ENCODE measurements around the gene ITM2C.

The ITM2C gene

GRCh38 chr2:230863442-230864121 is 1.2 kb upstream of the ITM2C start:
- TF ChIP-seq NFIC (IDR thresholded peaks at IDR 0.05) (peak; percentile 73), TCF12 (IDR thresholded peaks at IDR 0.05; ENCODE audit: low read depth) (no peak)

GRCh38 chr2:230864122-230864604 is 579 bp upstream of the ITM2C start:
- TF ChIP-seq TAF1 (IDR thresholded peaks at IDR 0.05; ENCODE audit: low read depth) (no peak), NFIC (IDR thresholded peaks at IDR 0.05) (0 out of 2 replicates have a peak, but pooled peaks have one; percentile 24)

GRCh38 chr2:230865307-230865765 is 594 bp downstream of the ITM2C start:
- TF ChIP-seq RAD21 (IDR thresholded peaks at IDR 0.05; ENCODE audit: low read depth): no peak
- TF ChIP-seq FOXM1 (IDR thresholded peaks at IDR 0.05; ENCODE audit: borderline replicate concordance, low read depth): no peak
- TF ChIP-seq CEBPB (IDR thresholded peaks at IDR 0.05): no peak
- no peak for TF ChIP-seq MAX (IDR thresholded peaks at IDR 0.05)
- no peak for TF ChIP-seq EP300 (IDR thresholded peaks at IDR 0.05; ENCODE audit: borderline replicate concordance)
- TF ChIP-seq ZBTB7A (IDR thresholded peaks at IDR 0.05; ENCODE audit: low read depth): 0 out of 2 replicates have a peak, but pooled peaks have one; percentile 3
- TF ChIP-seq TCF12 (IDR thresholded peaks at IDR 0.05; ENCODE audit: low read depth): no peak

GRCh38 chr2:230865766-230866755 is 1.3 kb downstream of the ITM2C start:
- TF ChIP-seq CEBPB (IDR thresholded peaks at IDR 0.05): no peak
- peak; percentile 59; the same call in 1 of the 2 replicates for TF ChIP-seq ZBTB7A (IDR thresholded peaks at IDR 0.05; ENCODE audit: low read depth)
- peak; percentile 26; the same call in 1 of the 2 replicates for TF ChIP-seq NFIC (IDR thresholded peaks at IDR 0.05)
- TF ChIP-seq EP300 (IDR thresholded peaks at IDR 0.05; ENCODE audit: borderline replicate concordance): peak; percentile 33; the same call in 1 of the 2 replicates
- no peak for TF ChIP-seq YY1 (IDR thresholded peaks at IDR 0.05; ENCODE audit: low read depth)
- TF ChIP-seq RAD21 (IDR thresholded peaks at IDR 0.05; ENCODE audit: low read depth): no peak
- TF ChIP-seq TCF12 (IDR thresholded peaks at IDR 0.05; ENCODE audit: low read depth): 0 out of 2 replicates have a peak, but pooled peaks have one; percentile 47
- TF ChIP-seq TEAD4 (IDR thresholded peaks at IDR 0.05): no peak
- no peak for TF ChIP-seq EGR1 (IDR thresholded peaks at IDR 0.05)
- 0 out of 2 replicates have a peak, but pooled peaks have one; percentile 34 for TF ChIP-seq MAX (IDR thresholded peaks at IDR 0.05)

- TF ChIP-seq YY1 (IDR thresholded peaks at IDR 0.05; ENCODE audit: low read depth): peak; percentile 40; the same call in 1 of the 2 replicates
- TF ChIP-seq NFIC (IDR thresholded peaks at IDR 0.05): peak; percentile 94
- TF ChIP-seq USF1 (IDR thresholded peaks at IDR 0.05): no peak
- TF ChIP-seq TCF12 (IDR thresholded peaks at IDR 0.05; ENCODE audit: low read depth): peak; percentile 61; the same call in 1 of the 2 replicates
Observed at GRCh38 chr2:230866756-230867523, 2.2 kb downstream of the ITM2C start.

GRCh38 chr2:230868161-230868946 is 3.6 kb downstream of the ITM2C start:
- TF ChIP-seq FOXM1 (IDR thresholded peaks at IDR 0.05; ENCODE audit: borderline replicate concordance, low read depth) (no peak), EP300 (IDR thresholded peaks at IDR 0.05; ENCODE audit: borderline replicate concordance) (no peak; the same call in 1 of the 2 replicates), TCF12 (IDR thresholded peaks at IDR 0.05; ENCODE audit: low read depth) (peak; percentile 24; the same call in 1 of the 2 replicates), CREB1 (IDR thresholded peaks at IDR 0.05; ENCODE audit: low read depth) (no peak), TAF1 (IDR thresholded peaks at IDR 0.05; ENCODE audit: low read depth) (no peak), NFIC (IDR thresholded peaks at IDR 0.05) (no peak; the same call in 1 of the 2 replicates), ZBTB7A (IDR thresholded peaks at IDR 0.05; ENCODE audit: low read depth) (peak; percentile 39; the same call in 1 of the 2 replicates), TEAD4 (IDR thresholded peaks at IDR 0.05) (peak; percentile 79), CEBPB (IDR thresholded peaks at IDR 0.05) (no peak)

- TF ChIP-seq USF1 (IDR thresholded peaks at IDR 0.05) (no peak), EGR1 (IDR thresholded peaks at IDR 0.05) (no peak), RAD21 (IDR thresholded peaks at IDR 0.05; ENCODE audit: low read depth) (no peak), ZBTB7A (IDR thresholded peaks at IDR 0.05; ENCODE audit: low read depth) (no peak), EP300 (IDR thresholded peaks at IDR 0.05; ENCODE audit: borderline replicate concordance) (no peak), REST (IDR thresholded peaks at IDR 0.05; ENCODE audit: low read depth) (no peak), MAX (IDR thresholded peaks at IDR 0.05) (no peak), CEBPB (IDR thresholded peaks at IDR 0.05) (no peak), FOXM1 (IDR thresholded peaks at IDR 0.05; ENCODE audit: borderline replicate concordance, low read depth) (no peak), TAF1 (IDR thresholded peaks at IDR 0.05; ENCODE audit: low read depth) (no peak), CREB1 (IDR thresholded peaks at IDR 0.05; ENCODE audit: low read depth) (no peak), NFIC (IDR thresholded peaks at IDR 0.05) (no peak), TCF12 (IDR thresholded peaks at IDR 0.05; ENCODE audit: low read depth) (no peak), TEAD4 (IDR thresholded peaks at IDR 0.05) (no peak), YY1 (IDR thresholded peaks at IDR 0.05; ENCODE audit: low read depth) (no peak)
Observed at GRCh38 chr2:230868947-230869913, 4.5 kb downstream of the ITM2C start.

Measured in Ishikawa (cell line).